GM21717 (cell line): ENCODE data around the gene NOS3.

Experiments
- ATAC-seq: cut with Tn5 transposase; IDR thresholded peaks from one replicate; pipeline ENCODE4 v1.9.1; 2021; ENCODE audit warnings: mild to moderate bottlenecking, moderate library complexity; ENCODE audit not compliant: unreplicated experiment

The NOS3 gene

GRCh38 chr7:150951521-150951920, 39.3 kb upstream of the NOS3 start:
- no peak for ATAC-seq

- ATAC-seq, result no peak
Observed at GRCh38 chr7:150952331-150953050, 38.3 kb upstream of the NOS3 start.

- no peak for ATAC-seq
Observed at GRCh38 chr7:150953061-150953997, 37.5 kb upstream of the NOS3 start.

GRCh38 chr7:150954201-150954985, 36.4 kb upstream of the NOS3 start:
- no peak for ATAC-seq

DNA sequence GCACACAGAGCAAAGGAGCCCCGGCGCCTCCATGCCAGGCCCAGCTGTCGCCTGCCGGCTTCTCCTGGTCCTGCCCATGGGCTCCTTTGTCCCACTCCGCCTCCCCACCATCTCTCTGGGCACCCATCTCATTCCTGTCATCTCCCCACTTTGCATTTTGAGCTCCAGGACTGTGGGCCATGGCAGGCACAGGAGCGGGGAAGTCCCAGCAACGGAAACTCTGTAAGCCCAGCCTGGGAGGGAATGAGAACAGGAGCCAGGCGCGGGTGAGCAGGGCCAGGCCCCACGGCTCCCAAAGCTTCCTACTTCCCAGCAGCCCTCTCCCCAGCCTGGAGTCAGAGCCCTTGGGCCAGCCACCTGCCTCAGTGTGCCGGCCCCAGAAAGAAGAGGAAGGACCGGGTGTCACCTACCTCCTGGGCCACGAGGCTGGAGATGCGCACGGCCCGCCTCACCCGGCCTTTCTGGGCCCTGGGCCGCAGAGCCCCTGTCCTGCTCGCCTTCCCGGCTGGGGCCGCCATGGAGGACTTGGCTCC, 35.8 kb upstream of the NOS3 start:
- no peak for ATAC-seq

DNA sequence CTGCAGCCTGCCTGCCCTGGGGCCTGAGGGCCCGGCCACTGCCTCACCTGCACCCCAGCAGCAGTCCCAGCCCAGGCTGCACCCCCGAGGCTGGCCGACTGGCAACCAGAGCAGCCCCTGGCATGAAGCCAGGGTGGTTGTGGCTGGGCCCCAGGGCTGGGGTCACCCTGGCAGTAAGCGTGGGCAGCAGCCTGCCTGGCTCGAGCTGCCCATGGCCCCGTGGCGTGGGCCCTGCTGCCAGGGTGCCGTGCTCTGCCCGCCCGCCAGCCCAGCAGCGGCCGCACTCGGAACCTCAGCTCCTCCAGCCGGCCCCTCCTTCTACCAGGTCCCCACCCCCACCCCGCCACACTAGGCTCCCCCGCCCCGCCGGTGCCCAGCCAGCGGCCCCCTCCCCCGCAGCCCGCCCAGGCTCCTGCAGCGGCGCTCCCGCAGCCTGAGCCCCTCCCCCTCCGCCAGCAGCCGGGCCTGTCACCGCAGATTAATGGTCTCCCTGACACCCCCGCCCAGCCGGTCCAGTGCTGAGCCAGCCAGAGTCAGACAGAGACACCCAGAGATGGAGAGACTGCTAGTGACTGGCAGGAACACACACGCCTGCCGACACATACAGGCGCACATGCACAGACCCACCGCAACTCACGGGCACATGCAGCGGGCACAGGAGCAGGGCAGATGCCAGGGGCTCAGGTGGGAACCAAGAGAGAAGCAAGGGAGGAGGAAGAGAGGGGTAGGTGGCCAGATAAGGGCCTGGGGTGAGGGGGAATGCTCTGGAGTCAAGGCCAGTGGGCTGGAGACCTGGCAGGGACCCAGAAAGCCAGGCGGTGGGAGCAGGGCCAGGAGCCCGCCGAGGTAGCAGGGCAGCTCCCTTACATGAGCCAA, 35.1 kb upstream of the NOS3 start:
- ATAC-seq, result no peak

- no peak for ATAC-seq
Observed at GRCh38 chr7:150956395-150957132, 34.3 kb upstream of the NOS3 start.

DNA sequence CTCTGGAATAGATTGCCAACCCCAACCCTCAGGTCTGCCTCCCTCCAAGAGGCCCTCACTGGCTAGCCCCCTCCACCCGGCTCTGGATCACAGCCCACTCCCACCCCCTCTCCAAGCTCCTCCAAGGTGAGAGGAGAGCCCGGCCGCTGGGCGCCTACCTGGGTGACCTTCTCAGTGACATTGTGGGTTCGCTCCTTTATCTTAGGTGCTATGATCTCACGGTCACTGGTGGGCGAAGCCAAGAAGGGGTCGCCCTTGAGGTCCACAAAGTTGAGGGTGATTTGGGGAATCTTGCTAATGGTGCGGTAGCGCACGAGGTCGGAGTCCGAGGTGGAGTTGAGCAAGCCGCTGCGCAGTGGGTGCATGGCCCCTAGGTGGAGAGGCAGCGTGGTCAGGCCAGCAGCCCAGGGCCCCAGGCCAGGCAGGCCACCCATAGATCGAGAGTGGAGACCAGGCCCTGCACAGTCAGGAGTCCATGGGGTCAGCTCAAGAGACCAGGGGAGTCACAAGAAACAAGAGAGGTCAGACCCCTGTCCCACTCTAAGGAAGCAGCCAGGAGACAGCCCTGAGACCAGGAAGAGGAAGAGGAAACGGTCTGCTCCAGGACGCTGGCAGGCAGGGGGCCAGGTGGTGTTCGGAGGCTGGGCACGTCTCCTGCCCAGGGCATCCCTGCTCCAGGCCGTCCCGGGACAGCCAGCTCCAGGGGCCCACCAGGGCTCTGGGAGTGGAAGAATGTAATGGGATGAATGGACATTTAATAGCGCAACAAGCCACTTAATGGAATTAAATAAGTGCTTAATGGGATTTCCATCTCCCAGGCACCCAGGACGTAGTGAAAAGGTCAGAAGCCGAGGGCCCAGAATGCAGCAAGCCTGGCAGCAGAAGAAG, 33.4 kb upstream of the NOS3 start:
- ATAC-seq, result no peak

GRCh38 chr7:150958062-150958552, 32.7 kb upstream of the NOS3 start:
- no peak for ATAC-seq

GRCh38 chr7:150958597-150958996, 32.2 kb upstream of the NOS3 start:
- ATAC-seq, result no peak

DNA sequence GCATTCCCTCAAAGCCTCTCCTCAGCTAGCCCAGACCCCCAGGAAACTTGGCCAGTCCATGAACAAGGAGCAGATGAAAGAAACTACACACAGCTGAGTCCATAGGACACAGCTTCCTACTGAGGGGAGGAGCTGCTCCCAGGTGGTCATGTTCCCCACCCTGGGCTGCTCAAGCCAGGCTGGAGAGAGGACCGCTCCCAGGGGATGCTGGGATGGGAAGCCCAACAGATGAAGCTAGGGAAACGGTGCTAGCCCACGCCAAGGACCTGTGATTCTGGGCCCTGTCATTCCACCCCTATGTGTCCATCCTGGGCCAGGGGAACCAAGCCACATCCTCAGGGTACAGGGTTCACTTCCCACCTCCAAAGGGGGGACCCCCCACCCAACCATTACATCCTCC, 31.7 kb upstream of the NOS3 start:
- ATAC-seq, result no peak

GRCh38 chr7:150959739-150960734, 30.8 kb upstream of the NOS3 start:
- no peak for ATAC-seq

- no peak for ATAC-seq
Observed at GRCh38 chr7:150961510-150962289, 29.1 kb upstream of the NOS3 start.

DNA sequence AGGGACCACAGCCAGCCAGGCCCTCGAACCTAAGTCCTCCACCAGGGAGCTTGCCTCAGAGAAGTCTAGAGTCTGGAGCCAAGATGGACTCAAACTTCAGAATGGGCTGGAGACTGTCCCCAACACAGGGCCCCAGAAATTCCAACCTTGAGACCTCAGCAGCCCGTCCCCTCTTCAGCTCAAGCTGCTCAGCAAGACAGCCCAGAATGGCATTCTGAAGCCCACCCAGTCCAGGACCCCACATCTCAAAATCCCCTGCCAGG, 28.6 kb upstream of the NOS3 start:
- ATAC-seq, result no peak

- ATAC-seq, result peak; percentile 61
Observed at GRCh38 chr7:150962553-150963399, 28.0 kb upstream of the NOS3 start.
